SKM-1 treated with dmso at 0.1 percent for 144 hours (cell line): ENCODE results near the gene HTRA1.

Experiments
- DNase-seq: peaks from one replicate; lab custom pipeline; 2025; ENCODE audit not compliant: unreplicated experiment; lab: John Stamatoyannopoulos, UW

HTRA1 gene

GRCh38 chr10:122454603-122455080 lies 6.7 kb upstream of the HTRA1 start, which contains the start of gene ARMS2:
Gene ARMS2 (plus strand): TSS chr10:122454653. CDS start chr10:122454728, 75 bp downstream.
- DNase-seq = no peak

- DNase-seq = no peak
Observed at GRCh38 chr10:122455376-122456079, 5.8 kb upstream of the HTRA1 start.

GRCh38 chr10:122457934-122458333 lies 3.4 kb upstream of the HTRA1 start:
- no peak for DNase-seq

GRCh38 chr10:122458693-122459092 lies 2.7 kb upstream of the HTRA1 start:
- no peak for DNase-seq

GRCh38 chr10:122459561-122460273 lies 1.6 kb upstream of the HTRA1 start:
- no peak for DNase-seq

GRCh38 chr10:122460891-122461293 lies 461 bp upstream of the HTRA1 start:
- no peak for DNase-seq

- no peak for DNase-seq
Observed at GRCh38 chr10:122461729-122462532, 578 bp downstream of the HTRA1 start.

- DNase-seq = no peak
Observed at GRCh38 chr10:122462533-122463465, 1.4 kb downstream of the HTRA1 start.

GRCh38 chr10:122463466-122464249 lies 2.3 kb downstream of the HTRA1 start:
- no peak for DNase-seq

GRCh38 chr10:122464250-122464510 lies 2.8 kb downstream of the HTRA1 start:
- DNase-seq = no peak

GRCh38 chr10:122464586-122464985 lies 3.2 kb downstream of the HTRA1 start:
- DNase-seq = no peak

- no peak for DNase-seq
Observed at GRCh38 chr10:122465401-122466040, 4.2 kb downstream of the HTRA1 start.

GRCh38 chr10:122466951-122467381 lies 5.6 kb downstream of the HTRA1 start:
- DNase-seq = no peak

GRCh38 chr10:122467701-122468100 lies 6.3 kb downstream of the HTRA1 start:
- no peak for DNase-seq

- no peak for DNase-seq
Observed at GRCh38 chr10:122468307-122468925, 7.1 kb downstream of the HTRA1 start.

GRCh38 chr10:122468926-122469781 lies 7.8 kb downstream of the HTRA1 start:
- peak; percentile 1 for DNase-seq

GRCh38 chr10:122469848-122470247 lies 8.5 kb downstream of the HTRA1 start:
- no peak for DNase-seq
